Osteoblast (primary cell): ENCODE measurements around the gene EXOC2. TPM values are rescaled to one million over a fixed set of nuclear protein-coding genes. Genes with fewer than 3 reads are reported as not detected.

Source experiments
- DNase-seq: peaks from one replicate; pipeline ENCODE4 v3.0.0; 2011; ENCODE audit warnings: low spot score, mixed read lengths; ENCODE audit not compliant: insufficient read length; ENCODE audit errors: missing footprints
- H2AFZ ChIP-seq: 2 replicates; pipeline ENCODE4 v1.6.0; 2011; ENCODE audit warnings: mild to moderate bottlenecking, low read length
- H3K27ac ChIP-seq: 2 replicates; pipeline ENCODE4 v1.5.1; 2011; ENCODE audit warnings: mild to moderate bottlenecking, low read depth, low read length, moderate library complexity
- H3K27me3 ChIP-seq: 2 replicates; pipeline ENCODE4 v1.6.0; 2012; ENCODE audit warnings: mild to moderate bottlenecking, control low read depth, inconsistent platforms, low read length, moderate library complexity; ENCODE audit not compliant: insufficient read depth
- H3K36me3 ChIP-seq: 2 replicates; pipeline ENCODE4 v1.5.1; 2011; ENCODE audit warnings: mild to moderate bottlenecking, low read length, control low read depth, moderate library complexity; ENCODE audit not compliant: insufficient read depth
- H3K4me1 ChIP-seq: 2 replicates; pipeline ENCODE4 v1.5.1; 2011; ENCODE audit warnings: mild to moderate bottlenecking, low read length, control low read depth, moderate library complexity; ENCODE audit not compliant: insufficient read depth
- H3K4me2 ChIP-seq: 2 replicates; pipeline ENCODE4 v1.6.0; 2011; ENCODE audit warnings: mild to moderate bottlenecking, low read length; ENCODE audit not compliant: insufficient read depth
- H3K4me3 ChIP-seq: fragments of 200-600 bp; sonication (generic); 3 replicates; pipeline ENCODE4 v1.5.1; 2012; ENCODE audit warnings: mild to moderate bottlenecking, low read length, inconsistent platforms; ENCODE audit not compliant: insufficient read depth
- H3K79me2 ChIP-seq: 2 replicates; pipeline ENCODE4 v1.6.0; 2012; ENCODE audit warnings: mild to moderate bottlenecking, low read length, control low read depth, inconsistent platforms; ENCODE audit not compliant: insufficient read depth
- H3K9me3 ChIP-seq: 2 replicates; pipeline ENCODE4 v1.5.1; 2011; ENCODE audit warnings: low read depth, low read length, control low read depth
- H4K20me1 ChIP-seq: 2 replicates; pipeline ENCODE4 v1.6.0; 2012; ENCODE audit warnings: mild to moderate bottlenecking, low read length, control low read depth; ENCODE audit not compliant: insufficient read depth
- total RNA-seq: library from RNA; depleted of rRNA; stranded (reverse); fragments of >200 nt; gene quantifications from 2 replicates; pipeline ENCODE4 v1.2.3, GENCODE V29; 2012
- TF ChIP-seq, protein P1 (sequence below): IDR thresholded peaks from 2 replicates; pipeline ENCODE4 v1.5.1; 2011; ENCODE audit warnings: mild to moderate bottlenecking, low read depth, low read length, moderate library complexity; ENCODE audit errors: extremely low read depth

EXOC2 gene
- total RNA-seq, 1 donor, result 19.5 TPM

DNA sequence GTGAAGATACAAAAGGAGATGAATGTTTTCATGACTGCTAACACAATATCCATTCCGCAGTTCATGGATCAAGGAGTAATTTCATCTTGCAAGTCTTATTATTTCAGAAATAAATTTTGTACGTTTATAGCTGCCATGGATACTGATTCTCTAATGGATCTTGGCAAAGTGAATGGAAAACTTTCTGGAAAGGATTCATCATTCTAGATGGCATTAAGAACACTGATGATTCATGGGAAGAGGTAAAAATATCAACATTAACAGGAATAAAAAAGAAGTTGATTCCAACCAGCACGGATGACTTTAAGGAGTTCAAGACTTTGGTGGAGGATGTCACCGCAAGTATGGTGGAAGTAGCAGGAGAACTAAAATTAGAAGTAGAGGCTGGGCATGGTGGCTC, 38.8 kb downstream of the EXOC2 start:
- DNase-seq, result no peak
- Histone ChIP-seq H3K27ac (no peak overlapping the region), H3K4me3 (no peak overlapping the region), H3K4me2 (no peak overlapping the region), H3K9me3 (no peaks in the 10 kb centered on the region), H3K4me1 (peaks cover 9% of the 10 kb centered on the region), H4K20me1 (peaks cover 8% of the 10 kb centered on the region), H3K36me3 (no peaks in the 10 kb centered on the region), H3K79me2 (peaks cover 29% of the 10 kb centered on the region), H2AFZ (no peak overlapping the region), H3K27me3 (no peaks in the 10 kb centered on the region)
- TF ChIP-seq, protein P1, sequence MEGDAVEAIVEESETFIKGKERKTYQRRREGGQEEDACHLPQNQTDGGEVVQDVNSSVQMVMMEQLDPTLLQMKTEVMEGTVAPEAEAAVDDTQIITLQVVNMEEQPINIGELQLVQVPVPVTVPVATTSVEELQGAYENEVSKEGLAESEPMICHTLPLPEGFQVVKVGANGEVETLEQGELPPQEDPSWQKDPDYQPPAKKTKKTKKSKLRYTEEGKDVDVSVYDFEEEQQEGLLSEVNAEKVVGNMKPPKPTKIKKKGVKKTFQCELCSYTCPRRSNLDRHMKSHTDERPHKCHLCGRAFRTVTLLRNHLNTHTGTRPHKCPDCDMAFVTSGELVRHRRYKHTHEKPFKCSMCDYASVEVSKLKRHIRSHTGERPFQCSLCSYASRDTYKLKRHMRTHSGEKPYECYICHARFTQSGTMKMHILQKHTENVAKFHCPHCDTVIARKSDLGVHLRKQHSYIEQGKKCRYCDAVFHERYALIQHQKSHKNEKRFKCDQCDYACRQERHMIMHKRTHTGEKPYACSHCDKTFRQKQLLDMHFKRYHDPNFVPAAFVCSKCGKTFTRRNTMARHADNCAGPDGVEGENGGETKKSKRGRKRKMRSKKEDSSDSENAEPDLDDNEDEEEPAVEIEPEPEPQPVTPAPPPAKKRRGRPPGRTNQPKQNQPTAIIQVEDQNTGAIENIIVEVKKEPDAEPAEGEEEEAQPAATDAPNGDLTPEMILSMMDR, result no peak

DNA sequence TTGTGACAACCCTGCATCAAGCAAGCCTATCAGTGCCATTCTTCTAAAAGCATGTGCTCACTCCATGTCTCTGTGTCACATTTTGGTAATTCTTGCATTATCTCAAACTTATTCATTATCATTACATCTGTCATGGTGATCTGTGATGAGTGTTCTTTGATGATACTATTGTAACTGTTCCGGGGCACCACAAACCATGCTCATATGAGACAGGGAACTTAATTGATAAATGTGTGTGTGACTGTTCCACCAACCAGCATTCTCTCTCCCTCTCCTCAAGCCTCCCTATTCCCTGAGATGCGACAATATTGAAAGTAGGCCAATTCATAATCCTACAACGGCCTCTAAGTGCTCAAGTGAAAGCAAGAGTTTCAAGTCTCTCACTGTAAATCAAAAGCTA, 40.1 kb downstream of the EXOC2 start:
- Histone ChIP-seq H3K27ac (no peak overlapping the region), H3K4me1 (peaks cover 6% of the 10 kb centered on the region), H3K9me3 (no peaks in the 10 kb centered on the region), H4K20me1 (peaks cover 8% of the 10 kb centered on the region), H2AFZ (no peak overlapping the region), H3K36me3 (no peaks in the 10 kb centered on the region), H3K4me2 (no peak overlapping the region), H3K27me3 (no peaks in the 10 kb centered on the region), H3K4me3 (no peak overlapping the region), H3K79me2 (peaks cover 26% of the 10 kb centered on the region)
- TF ChIP-seq, protein P1, result no peak
- DNase-seq, result no peak

DNA sequence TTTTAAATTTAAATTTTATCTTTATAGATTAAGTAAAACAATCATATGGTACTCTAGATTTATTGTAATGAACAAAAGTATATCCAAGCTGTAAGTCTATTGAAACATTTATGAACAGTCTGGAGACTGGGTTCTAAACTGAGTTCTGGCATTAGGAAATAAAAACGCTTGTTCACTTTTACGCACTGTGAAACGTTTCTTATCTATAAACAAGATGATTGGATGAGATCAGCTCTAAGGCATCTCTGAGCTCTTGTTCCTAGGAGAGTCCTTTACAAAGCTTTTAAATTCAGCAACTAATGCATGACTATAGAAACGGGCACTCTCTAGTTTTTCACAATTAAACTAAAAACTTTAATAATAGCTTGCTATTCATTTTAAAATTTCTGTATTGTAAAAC, 42.8 kb downstream of the EXOC2 start:
- Histone ChIP-seq H3K4me3 (no peak overlapping the region), H2AFZ (no peak overlapping the region), H4K20me1 (peaks cover 7% of the 10 kb centered on the region), H3K36me3 (no peaks in the 10 kb centered on the region), H3K9me3 (no peaks in the 10 kb centered on the region), H3K27me3 (no peaks in the 10 kb centered on the region), H3K4me2 (no peak overlapping the region), H3K27ac (no peak overlapping the region), H3K4me1 (no peaks in the 10 kb centered on the region), H3K79me2 (peaks cover 16% of the 10 kb centered on the region)
- no peak for DNase-seq
- TF ChIP-seq, protein P1, result no peak

DNA sequence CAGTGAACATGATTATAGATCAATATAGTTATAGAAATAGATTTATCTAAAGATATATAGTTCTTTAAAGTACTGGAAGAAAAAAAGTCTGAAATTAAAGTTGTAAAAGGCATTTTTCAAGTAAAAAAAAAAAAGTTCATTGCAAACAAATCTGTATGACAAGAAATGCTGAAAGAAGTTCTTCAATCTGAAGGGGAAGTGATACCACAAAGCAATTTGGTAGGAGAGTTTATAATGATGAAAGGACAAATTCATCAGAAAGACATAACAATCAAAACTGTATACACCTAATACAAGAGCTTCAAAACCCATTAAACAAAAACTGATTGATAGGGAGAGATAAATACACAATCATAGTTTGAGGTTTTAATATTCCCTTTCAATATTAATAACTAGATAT, 50.1 kb downstream of the EXOC2 start:
- H3K27me3 ChIP-seq, result no peaks in the 10 kb centered on the region
- no peak overlapping the region for H3K4me2 ChIP-seq
- H3K36me3 ChIP-seq, result no peaks in the 10 kb centered on the region
- TF ChIP-seq, protein P1, result no peak
- no peak overlapping the region for H2AFZ ChIP-seq
- no peaks in the 10 kb centered on the region for H3K4me1 ChIP-seq
- H3K9me3 ChIP-seq, result no peaks in the 10 kb centered on the region
- H3K4me3 ChIP-seq, result no peak overlapping the region
- no peak for DNase-seq
- no peak overlapping the region for H3K27ac ChIP-seq
- H4K20me1 ChIP-seq, result peaks cover 22% of the 10 kb centered on the region
- peaks cover 37% of the 10 kb centered on the region for H3K79me2 ChIP-seq
